GM21381 (cell line): ENCODE results near the gene SEC22C.

Experiments used
- ATAC-seq: cut with Tn5 transposase; IDR thresholded peaks from one replicate; pipeline ENCODE4 v1.9.1; 2021; ENCODE audit warnings: mild to moderate bottlenecking, moderate library complexity; ENCODE audit not compliant: unreplicated experiment

Gene SEC22C

DNA sequence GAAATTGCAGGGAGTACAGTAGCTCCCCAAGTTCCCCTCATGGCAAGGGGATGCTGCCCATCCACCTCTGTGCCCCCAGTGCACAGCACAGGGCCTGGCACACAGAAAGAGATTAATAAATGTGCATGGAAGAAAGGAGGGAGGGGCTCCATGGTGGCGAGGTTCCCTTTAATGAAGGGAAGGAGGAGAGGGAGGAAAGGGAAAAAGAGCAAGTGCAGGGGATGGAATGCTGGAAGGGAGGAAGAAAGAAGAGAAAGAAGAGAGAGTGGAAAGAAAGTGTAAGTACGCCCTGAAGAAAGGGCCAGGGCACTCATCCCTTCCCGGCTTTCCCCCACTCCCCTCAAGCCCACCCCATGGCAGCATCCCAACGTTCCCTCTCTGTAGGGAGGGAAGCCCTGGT lies 80.9 kb downstream of the SEC22C start:
- no peak for ATAC-seq

DNA sequence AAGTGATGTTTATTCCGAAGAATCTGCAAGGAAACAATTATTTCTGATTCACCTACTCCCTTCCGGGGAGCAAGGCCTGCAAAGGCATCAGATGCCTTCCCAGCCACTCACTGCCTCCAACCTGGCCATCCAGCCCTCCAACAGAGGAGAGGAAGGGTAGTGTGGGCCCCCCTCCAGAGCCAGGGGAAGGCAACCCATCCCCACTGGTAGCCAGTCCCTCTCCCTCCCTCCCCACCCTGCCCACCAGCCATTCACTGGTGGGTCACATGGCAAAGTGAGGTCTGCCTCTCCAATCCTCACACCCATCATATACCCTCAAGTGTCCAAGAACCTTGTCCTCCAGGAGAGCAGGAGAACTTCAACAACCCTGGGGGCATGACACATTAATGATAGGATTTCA lies 81.7 kb downstream of the SEC22C start:
- ATAC-seq, result no peak

DNA sequence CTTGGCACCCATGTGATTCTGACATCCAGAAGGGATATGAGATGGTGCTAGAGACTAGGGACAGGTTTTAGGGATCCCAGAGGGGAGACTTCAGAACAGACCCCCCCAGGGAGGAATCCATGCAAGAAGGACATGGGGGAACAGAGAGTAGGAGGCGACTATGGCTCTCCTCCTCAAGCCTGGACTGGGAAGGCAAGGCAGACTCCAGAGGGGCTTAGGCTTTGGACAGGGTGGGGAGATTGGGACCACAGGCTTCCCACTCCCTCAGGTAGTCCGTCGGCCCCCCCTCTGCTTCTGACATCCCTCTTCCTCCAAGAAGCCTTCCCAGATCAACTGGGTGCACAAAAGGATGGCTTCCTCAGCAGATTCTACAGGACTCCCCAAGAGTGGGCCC lies 82.3 kb downstream of the SEC22C start:
- no peak for ATAC-seq

DNA sequence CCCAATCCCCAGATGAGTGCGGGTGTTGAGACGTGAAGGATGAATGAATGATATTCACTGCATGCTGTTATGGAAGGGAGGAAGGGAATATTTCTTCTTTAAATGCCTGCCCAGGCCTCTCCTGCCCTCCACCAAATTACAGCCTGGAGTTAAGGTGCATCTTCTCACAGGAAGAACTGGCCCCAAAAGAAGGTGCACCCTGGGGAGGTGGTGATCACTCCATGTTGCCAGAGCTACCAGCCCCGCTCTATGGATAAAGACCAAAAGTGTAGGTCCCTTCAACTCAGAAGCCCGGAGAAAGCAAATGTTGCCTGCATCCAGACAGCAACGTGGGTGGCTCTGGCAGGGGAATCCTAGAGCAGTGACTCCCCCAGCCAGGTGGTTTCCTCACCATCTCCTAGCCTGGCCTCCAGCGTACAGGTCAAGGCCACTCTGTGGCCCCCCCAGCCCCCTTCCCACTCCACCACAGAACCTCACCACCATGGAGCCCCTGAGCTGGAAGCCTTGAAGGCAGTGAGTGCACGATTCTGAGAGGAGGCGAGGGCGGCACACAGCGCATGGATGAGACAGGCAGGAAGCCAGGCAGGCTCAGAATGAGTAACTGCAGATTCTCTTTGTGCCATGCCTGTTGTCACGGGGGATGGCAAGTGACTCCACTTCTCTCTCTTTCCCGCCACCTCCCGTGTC lies 82.8 kb downstream of the SEC22C start:
- no peak for ATAC-seq

DNA sequence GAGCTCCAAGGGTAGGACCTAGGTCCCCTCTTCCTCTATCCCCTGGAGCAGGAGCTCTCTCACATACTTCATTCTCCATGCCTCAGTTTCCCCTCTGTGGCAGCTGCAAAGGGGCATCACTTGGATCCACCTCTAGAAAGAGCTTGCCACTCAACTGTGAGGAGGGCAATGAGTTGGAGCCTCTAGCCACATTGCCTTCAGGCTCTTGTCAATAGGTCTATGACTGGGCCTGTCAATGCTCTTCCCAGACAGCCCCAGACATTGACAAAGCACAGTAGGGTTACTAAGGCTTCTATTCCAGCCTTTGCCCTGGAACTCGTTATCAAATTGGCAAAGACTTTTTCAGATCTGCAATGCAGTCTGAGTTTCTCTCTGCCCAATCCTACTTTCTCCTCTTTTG lies 83.7 kb downstream of the SEC22C start:
- no peak for ATAC-seq
